HepG2 (cell line): Measurements from ENCODE around the gene ADRA2B. TPM values are rescaled to one million over a fixed set of nuclear protein-coding genes. Genes with fewer than 3 reads are reported as not detected.

Source experiments
- DNMT1 ChIP-seq: sonication (generic); formaldehyde crosslinking; IDR thresholded peaks from 2 replicates; pipeline ENCODE4 v1.5.1; 2020; ENCODE audit warnings: mild to moderate bottlenecking, missing genetic modification reagents
- GTF3A ChIP-seq: sonication (generic); formaldehyde crosslinking; conservative IDR thresholded peaks from 2 replicates; pipeline ENCODE4 v1.4.0; 2020; ENCODE audit warnings: mild to moderate bottlenecking, missing genetic modification reagents
- PATZ1 ChIP-seq: sonication (generic); formaldehyde crosslinking; IDR thresholded peaks from 2 replicates; pipeline ENCODE4 v1.4.0; 2020; ENCODE audit warnings: missing genetic modification reagents
- ZNF484 ChIP-seq: sonication (generic); formaldehyde crosslinking; IDR thresholded peaks from 2 replicates; pipeline ENCODE4 v1.5.1; 2020; ENCODE audit warnings: mild to moderate bottlenecking, low read depth, missing genetic modification reagents, borderline replicate concordance
- ZNF577 ChIP-seq: sonication (generic); formaldehyde crosslinking; IDR thresholded peaks from 2 replicates; pipeline ENCODE4 v1.4.0; 2020; ENCODE audit warnings: mild to moderate bottlenecking, low read depth, missing genetic modification reagents, borderline replicate concordance
- ZNF687 ChIP-seq: sonication (generic); formaldehyde crosslinking; IDR thresholded peaks from 2 replicates; pipeline ENCODE4 v1.5.1; 2020; ENCODE audit warnings: mild to moderate bottlenecking, missing genetic modification reagents, moderate library complexity
- polyA plus RNA-seq, 8 experiments: library from polyadenylated mRNA; depleted of rRNA in 3 of 8; stranded (reverse) in 7 of 8; unstranded in 1 of 8; fragments of >200 nt; fragmentation: Illumina TruSeq in 4 of 8; extraction: Trizol in 4 of 8; gene quantifications; 2 replicates each; pipeline versions ENCODE4 v1.2.1 to v1.2.3, GENCODE V29; 2011 to 2016; ENCODE audit warnings: low read depth in 4 of 8, missing spikeins in 1 of 8, mixed read lengths in 1 of 8; ENCODE audit not compliant: insufficient read depth in 1 of 8
- total RNA-seq, 5 experiments: library from RNA; depleted of rRNA; stranded (reverse); fragments of >200 nt; fragmentation: Illumina TruSeq; extraction: Trizol; gene quantifications; 2 replicates each; pipeline ENCODE4 v1.2.3, GENCODE V29; 2016; ENCODE audit warnings: low read depth in 1 of 5

Gene ADRA2B
- total and polyA plus RNA-seq, 2 of the 13 experiments (the other 11 are each of a cell fraction or from before 2014, with no cell fraction given), result not detected

- TF ChIP-seq GTF3A (CRISPR knock-in tag) (0 out of 2 replicates have a peak, but pooled peaks have one; percentile 39), ZNF577 (CRISPR knock-in tag) (0 out of 2 replicates have a peak, but pooled peaks have one; percentile 47), ZNF484 (CRISPR knock-in tag) (0 out of 2 replicates have a peak, but pooled peaks have one; percentile 48), ZNF687 (peak; percentile 40), DNMT1 (0 out of 2 replicates have a peak, but pooled peaks have one; percentile 8), PATZ1 (CRISPR knock-in tag) (peak; percentile 41; the same call in 1 of the 2 replicates)
Measured at GRCh38 chr2:96065381-96065930, 50.9 kb downstream of the ADRA2B start (continued).
